ENCODE results near the gene WDR64.
"Not testable (repeated sequence)": the region's sequence is repeated elsewhere in the genome, so short reads cannot be mapped to it uniquely, and the experiment has no call there.

The WDR64 gene

GRCh38 chr1:241749041-241749944, 97.2 kb downstream of the WDR64 start:
- no peak for DNase-seq

GRCh38 chr1:241749945-241750695, 98.0 kb downstream of the WDR64 start:
- DNase-seq = no peak

GRCh38 chr1:241751524-241751923, 99.4 kb downstream of the WDR64 start:
- DNase-seq = no peak

GRCh38 chr1:241762713-241763339, 110.7 kb downstream of the WDR64 start:
- no peak for DNase-seq

GRCh38 chr1:241765390-241765789, 113.3 kb downstream of the WDR64 start:
- DNase-seq = no peak

- no peak for DNase-seq
These were observed 115.7 kb downstream of the WDR64 start for GRCh38 chr1:241767737-241768136.

GRCh38 chr1:241770115-241770514, 118.0 kb downstream of the WDR64 start:
- DNase-seq = no peak

GRCh38 chr1:241771117-241771516, 119.0 kb downstream of the WDR64 start:
- DNase-seq = no peak

- DNase-seq = no peak
These were observed 120.9 kb downstream of the WDR64 start for GRCh38 chr1:241772932-241773500.

- DNase-seq = no peak
These were observed 121.9 kb downstream of the WDR64 start for GRCh38 chr1:241773991-241774390.

GRCh38 chr1:241775021-241775420, 122.9 kb downstream of the WDR64 start:
- no peak for DNase-seq

- DNase-seq = no peak
These were observed 124.8 kb downstream of the WDR64 start for GRCh38 chr1:241776911-241777310.

- DNase-seq = no peak
These were observed 126.0 kb downstream of the WDR64 start for GRCh38 chr1:241778117-241778516.

- DNase-seq = no peak
These were observed 127.8 kb downstream of the WDR64 start for GRCh38 chr1:241779897-241780296.

GRCh38 chr1:241782396-241782795, 130.3 kb downstream of the WDR64 start:
- DNase-seq = no peak

- no peak for DNase-seq
These were observed 135.6 kb downstream of the WDR64 start for GRCh38 chr1:241787691-241788090.

- DNase-seq = no peak
These were observed 137.0 kb downstream of the WDR64 start for GRCh38 chr1:241789061-241789460.

- no peak for DNase-seq
These were observed 147.3 kb downstream of the WDR64 start for GRCh38 chr1:241799416-241799815.

GRCh38 chr1:241800640-241801039, 148.6 kb downstream of the WDR64 start:
- no peak for DNase-seq

- no peak for DNase-seq
These were observed 150.8 kb downstream of the WDR64 start for GRCh38 chr1:241802863-241803262.

GRCh38 chr1:241804706-241805105, 152.6 kb downstream of the WDR64 start:
- not testable (repeated sequence) for DNase-seq

- no peak for DNase-seq
These were observed 156.2 kb downstream of the WDR64 start for GRCh38 chr1:241808265-241808664.

GRCh38 chr1:241810769-241811405, 158.8 kb downstream of the WDR64 start:
- no peak for DNase-seq
